Measurements from ENCODE around the gene ZNF200.
"Not testable (repeated sequence)": the region's sequence is repeated elsewhere in the genome, so short reads cannot be mapped to it uniquely, and the experiment has no call there.

Gene ZNF200

GRCh38 chr16:3216263-3216640, 18.7 kb downstream of the ZNF200 start:
- DNase-seq (ENCODE audit: low read depth), result no peak
- H3K4me3 ChIP-seq (ENCODE audit: control insufficient read depth, low read depth, low read length), result no peak overlapping the region
- TF ChIP-seq CTCF (conservative IDR thresholded peaks at IDR 0.05; ENCODE audit: control insufficient read depth, insufficient read depth, low read depth, low read length), result no peak

- no peak overlapping the region for H3K4me3 ChIP-seq (ENCODE audit: control insufficient read depth, low read depth, low read length)
- DNase-seq (ENCODE audit: low read depth), result no peak
- no peak for TF ChIP-seq CTCF (conservative IDR thresholded peaks at IDR 0.05; ENCODE audit: control insufficient read depth, insufficient read depth, low read depth, low read length)
Measured at GRCh38 chr16:3215601-3216262, 19.2 kb downstream of the ZNF200 start.

GRCh38 chr16:3214904-3215600, 19.9 kb downstream of the ZNF200 start:
- DNase-seq (ENCODE audit: low read depth), result no peak
- H3K4me3 ChIP-seq (ENCODE audit: control insufficient read depth, low read depth, low read length), result no peak overlapping the region
- no peak for TF ChIP-seq CTCF (conservative IDR thresholded peaks at IDR 0.05; ENCODE audit: control insufficient read depth, insufficient read depth, low read depth, low read length)

- DNase-seq (ENCODE audit: low read depth), result no peak
- no peak for TF ChIP-seq CTCF (conservative IDR thresholded peaks at IDR 0.05; ENCODE audit: control insufficient read depth, insufficient read depth, low read depth, low read length)
Measured at GRCh38 chr16:3212567-3212966, 22.4 kb downstream of the ZNF200 start.

GRCh38 chr16:3212006-3212405, 23.0 kb downstream of the ZNF200 start:
- DNase-seq (ENCODE audit: low read depth), result no peak
- H3K4me3 ChIP-seq (ENCODE audit: control insufficient read depth, low read depth, low read length), result no peak overlapping the region
- TF ChIP-seq CTCF (conservative IDR thresholded peaks at IDR 0.05; ENCODE audit: control insufficient read depth, insufficient read depth, low read depth, low read length), result no peak

More at GRCh38 chr16:3212567-3212966, 22.4 kb downstream of the ZNF200 start:
- H3K4me3 ChIP-seq (ENCODE audit: control insufficient read depth, low read depth, low read length), result no peak overlapping the region

GRCh38 chr16:3207086-3207953, 27.6 kb downstream of the ZNF200 start:
- TF ChIP-seq CTCF (conservative IDR thresholded peaks at IDR 0.05; ENCODE audit: control insufficient read depth, insufficient read depth, low read depth, low read length), result no peak
- no peak overlapping the region for H3K4me3 ChIP-seq (ENCODE audit: control insufficient read depth, low read depth, low read length)
- no peak for DNase-seq (ENCODE audit: low read depth)

GRCh38 chr16:3205939-3206338, 29.0 kb downstream of the ZNF200 start:
- not testable (repeated sequence) for DNase-seq (ENCODE audit: low read depth); H3K4me3 ChIP-seq (ENCODE audit: control insufficient read depth, low read depth, low read length)
